Keratinocyte (primary cell): ENCODE results near the gene CREB5. TPM values are rescaled to one million over a fixed set of nuclear protein-coding genes. Genes with fewer than 3 reads are reported as not detected.
A peak's percentile ranks its signal among the peaks of the same experiment; 100 is the strongest.

Experiments used
- DNase-seq: peaks from one replicate; pipeline ENCODE4 v3.0.0-alpha.2; 2011; ENCODE audit warnings: low read depth, missing footprints, low spot score
- FAIRE-seq: peaks from 2 replicates; lab custom pipeline; 2011; peaks lifted over from hg19 to GRCh38; lab: Jason Lieb, UNC
- H2AFZ ChIP-seq: 2 replicates; pipeline ENCODE4 v1.6.0; 2012; ENCODE audit warnings: low read length, control low read depth, inconsistent platforms; ENCODE audit not compliant: control insufficient read depth
- H3K27ac ChIP-seq: 2 replicates; pipeline ENCODE4 v1.5.1; 2011; ENCODE audit warnings: low read length; ENCODE audit not compliant: control insufficient read depth, insufficient read depth
- H3K27me3 ChIP-seq: 3 replicates; pipeline ENCODE4 v1.6.0; 2011; ENCODE audit warnings: low read length; ENCODE audit not compliant: control insufficient read depth, insufficient read depth; ENCODE audit errors: extremely low read depth
- H3K36me3 ChIP-seq, 2 experiments: 2 replicates in 1 of 2; 3 replicates in 1 of 2; pipeline ENCODE4 v1.5.1; 2011; ENCODE audit warnings: low read length in 2 of 2, mild to moderate bottlenecking in 1 of 2; ENCODE audit not compliant: control insufficient read depth in 2 of 2, insufficient read depth in 2 of 2; ENCODE audit errors: extremely low read depth in 1 of 2
- H3K4me1 ChIP-seq: 3 replicates; pipeline ENCODE4 v1.5.1; 2011; ENCODE audit warnings: low read length; ENCODE audit not compliant: control insufficient read depth, insufficient read depth; ENCODE audit errors: extremely low read depth
- H3K4me2 ChIP-seq: 3 replicates; pipeline ENCODE4 v1.6.0; 2011; ENCODE audit warnings: low read depth, low read length; ENCODE audit not compliant: control insufficient read depth, insufficient read depth; ENCODE audit errors: extremely low read depth
- H3K4me3 ChIP-seq, 3 experiments: fragments of 200-600 bp in 1 of 3; sonication (generic) in 1 of 3; 2 replicates in 2 of 3; 3 replicates in 1 of 3; pipeline ENCODE4 v1.5.1; 2011 to 2016; ENCODE audit warnings: low read length in 3 of 3, mild to moderate bottlenecking in 3 of 3, control low read depth in 2 of 3, inconsistent platforms in 1 of 3, low read depth in 1 of 3, mixed read lengths in 1 of 3, mixed run types in 1 of 3, moderate library complexity in 1 of 3; ENCODE audit not compliant: control insufficient read depth in 2 of 3, insufficient read depth in 2 of 3; ENCODE audit errors: extremely low read depth in 1 of 3
- H3K79me2 ChIP-seq: 2 replicates; pipeline ENCODE4 v1.6.0; 2012; ENCODE audit warnings: low read length; ENCODE audit not compliant: control insufficient read depth, insufficient read depth
- H3K9ac ChIP-seq: 3 replicates; pipeline ENCODE4 v1.6.0; 2011; ENCODE audit warnings: low read length; ENCODE audit not compliant: control insufficient read depth, insufficient read depth; ENCODE audit errors: extremely low read depth
- H3K9me1 ChIP-seq: 3 replicates; pipeline ENCODE4 v1.6.0; 2011; ENCODE audit warnings: low read length; ENCODE audit not compliant: control insufficient read depth, insufficient read depth; ENCODE audit errors: extremely low read depth
- H3K9me3 ChIP-seq: 2 replicates; pipeline ENCODE4 v1.5.1; 2012; ENCODE audit warnings: low read depth, low read length; ENCODE audit not compliant: control insufficient read depth
- H4K20me1 ChIP-seq: 3 replicates; pipeline ENCODE4 v1.6.0; 2011; ENCODE audit warnings: low read length; ENCODE audit not compliant: control insufficient read depth, insufficient read depth; ENCODE audit errors: extremely low read depth
- EZH2 ChIP-seq: IDR thresholded peaks from one replicate; pipeline ENCODE4 v1.6.1; 2012; ENCODE audit warnings: inconsistent platforms, mild to moderate bottlenecking, low read length, moderate library complexity
- dilution Hi-C: fragments of 300-500 bp; cut with MboI; formaldehyde crosslinking; loops from one replicate; pipeline ENCODE4 v1.7.0; 2020; ENCODE audit warnings: low sequenced_read_pairs; ENCODE audit not compliant: extremely low pct_ligation_motif_present
- polyA plus RNA-seq, 5 experiments: library from polyadenylated mRNA; depleted of rRNA in 3 of 5; stranded (reverse) in 3 of 5; stranded (forward) in 1 of 5; unstranded in 1 of 5; fragments of >200 nt; gene quantifications; 1 replicate in 1 of 5; 2 replicates in 3 of 5; 3 replicates in 1 of 5; pipeline versions ENCODE4 v1.2.1 to v1.2.3, GENCODE V29; 2011 to 2012; ENCODE audit warnings: missing spikeins in 2 of 5, low read depth in 1 of 5, low replicate concordance in 1 of 5
- TF ChIP-seq, protein P1 (sequence below), 3 experiments: IDR thresholded peaks in 1 of 3; conservative IDR thresholded peaks in 1 of 3; optimal IDR thresholded peaks in 1 of 3; 2 replicates in 2 of 3; 3 replicates in 1 of 3; pipeline versions ENCODE3 to v1.5.1; 2011; ENCODE audit warnings: low read length in 3 of 3, mild to moderate bottlenecking in 3 of 3, moderate library complexity in 2 of 3, control low read depth in 1 of 3, inconsistent platforms in 1 of 3; ENCODE audit not compliant: insufficient read depth in 2 of 3; ENCODE audit errors: extremely low read depth in 1 of 3

CREB5 gene
- polyA plus RNA-seq, 1 donor (not counting 4 experiments of a cell fraction or from before 2014, with no cell fraction given) = 7.9 TPM

DNA sequence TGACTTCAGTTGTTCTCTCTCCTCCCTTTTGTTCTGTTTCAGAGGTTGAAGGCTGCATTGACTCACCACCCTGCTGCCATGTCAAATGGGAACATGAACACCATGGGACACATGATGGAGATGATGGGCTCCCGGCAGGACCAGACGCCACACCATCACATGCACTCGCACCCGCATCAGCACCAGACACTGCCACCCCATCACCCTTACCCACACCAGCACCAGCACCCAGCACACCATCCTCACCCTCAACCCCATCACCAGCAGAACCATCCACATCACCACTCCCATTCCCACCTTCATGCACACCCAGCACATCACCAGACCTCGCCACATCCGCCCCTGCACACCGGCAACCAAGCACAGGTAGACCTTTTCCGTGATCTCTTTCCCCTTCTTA lies 391.8 kb downstream of the CREB5 start:
- no peaks in the 10 kb centered on the region for H3K79me2 ChIP-seq
- no peak overlapping the region for H3K4me2 ChIP-seq
- no peaks in the 10 kb centered on the region for H4K20me1 ChIP-seq
- H3K9ac ChIP-seq = no peak overlapping the region
- H3K36me3 ChIP-seq = peaks cover 0 to 3% of the 10 kb centered on the region in 2 experiments
- H3K9me1 ChIP-seq = no peaks in the 10 kb centered on the region
- H3K27ac ChIP-seq = no peak overlapping the region
- H3K9me3 ChIP-seq = no peaks in the 10 kb centered on the region
- DNase-seq (no peak), FAIRE-seq (no peak)
- TF ChIP-seq, protein P1, sequence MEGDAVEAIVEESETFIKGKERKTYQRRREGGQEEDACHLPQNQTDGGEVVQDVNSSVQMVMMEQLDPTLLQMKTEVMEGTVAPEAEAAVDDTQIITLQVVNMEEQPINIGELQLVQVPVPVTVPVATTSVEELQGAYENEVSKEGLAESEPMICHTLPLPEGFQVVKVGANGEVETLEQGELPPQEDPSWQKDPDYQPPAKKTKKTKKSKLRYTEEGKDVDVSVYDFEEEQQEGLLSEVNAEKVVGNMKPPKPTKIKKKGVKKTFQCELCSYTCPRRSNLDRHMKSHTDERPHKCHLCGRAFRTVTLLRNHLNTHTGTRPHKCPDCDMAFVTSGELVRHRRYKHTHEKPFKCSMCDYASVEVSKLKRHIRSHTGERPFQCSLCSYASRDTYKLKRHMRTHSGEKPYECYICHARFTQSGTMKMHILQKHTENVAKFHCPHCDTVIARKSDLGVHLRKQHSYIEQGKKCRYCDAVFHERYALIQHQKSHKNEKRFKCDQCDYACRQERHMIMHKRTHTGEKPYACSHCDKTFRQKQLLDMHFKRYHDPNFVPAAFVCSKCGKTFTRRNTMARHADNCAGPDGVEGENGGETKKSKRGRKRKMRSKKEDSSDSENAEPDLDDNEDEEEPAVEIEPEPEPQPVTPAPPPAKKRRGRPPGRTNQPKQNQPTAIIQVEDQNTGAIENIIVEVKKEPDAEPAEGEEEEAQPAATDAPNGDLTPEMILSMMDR (optimal IDR thresholded peaks at IDR 0.05 in 1 of 3, IDR thresholded peaks at IDR 0.05 in 1 of 3, conservative IDR thresholded peaks at IDR 0.05 in 1 of 3; ENCODE audit: extremely low read depth in 1 of 3, insufficient read depth in 2 of 3, low read length in 3 of 3) = no peak
- no peak for TF ChIP-seq EZH2
- no peak overlapping the region for H2AFZ ChIP-seq
- dilution Hi-C loops = no loop called here
- no peak overlapping the region for H3K4me3 ChIP-seq
- no peaks in the 10 kb centered on the region for H3K4me1 ChIP-seq
- H3K27me3 ChIP-seq = no peaks in the 10 kb centered on the region

DNA sequence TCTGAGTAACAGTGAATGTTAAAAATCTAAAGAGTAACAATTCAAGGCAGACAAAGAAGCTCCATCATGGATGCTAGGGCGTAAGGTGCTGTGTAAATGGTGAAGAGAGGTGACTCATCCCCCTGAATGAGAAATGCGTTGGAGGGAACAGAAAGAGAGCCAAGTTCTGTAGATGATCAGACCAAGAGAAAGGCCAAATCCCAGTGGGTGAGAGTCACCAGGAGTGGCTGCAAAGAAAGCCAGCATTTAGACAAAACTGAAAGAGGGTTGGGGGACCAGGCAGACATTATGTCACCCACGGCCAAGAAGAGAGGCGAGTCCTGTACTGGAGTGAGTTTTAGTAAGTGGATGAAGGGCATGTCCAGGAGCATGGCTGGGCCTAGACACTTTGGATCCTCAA lies 392.7 kb downstream of the CREB5 start:
- no peak overlapping the region for H3K4me3 ChIP-seq
- no peaks in the 10 kb centered on the region for H4K20me1 ChIP-seq
- H3K79me2 ChIP-seq = no peaks in the 10 kb centered on the region
- no peaks in the 10 kb centered on the region for H3K4me1 ChIP-seq
- no peaks in the 10 kb centered on the region for H3K27me3 ChIP-seq
- H3K9me1 ChIP-seq = no peaks in the 10 kb centered on the region
- no peak overlapping the region for H3K27ac ChIP-seq
- DNase-seq (no peak), FAIRE-seq (peak; percentile 92)
- no peak overlapping the region for H2AFZ ChIP-seq
- no peak overlapping the region for H3K4me2 ChIP-seq
- peaks cover 0 to 3% of the 10 kb centered on the region in 2 experiments for H3K36me3 ChIP-seq
- dilution Hi-C loops = no loop called here
- TF ChIP-seq, protein P1 (optimal IDR thresholded peaks at IDR 0.05 in 1 of 3, IDR thresholded peaks at IDR 0.05 in 1 of 3, conservative IDR thresholded peaks at IDR 0.05 in 1 of 3; ENCODE audit: extremely low read depth in 1 of 3, insufficient read depth in 2 of 3, low read length in 3 of 3) = no peak
- no peak for TF ChIP-seq EZH2
- no peaks in the 10 kb centered on the region for H3K9me3 ChIP-seq
- no peak overlapping the region for H3K9ac ChIP-seq
